GM21576 (cell line): ENCODE results near the gene FOXF1.

Experiments
- ATAC-seq: cut with Tn5 transposase; IDR thresholded peaks from one replicate; pipeline ENCODE4 v1.9.1; 2021; ENCODE audit warnings: mild to moderate bottlenecking, moderate library complexity; ENCODE audit not compliant: unreplicated experiment

FOXF1 gene

DNA sequence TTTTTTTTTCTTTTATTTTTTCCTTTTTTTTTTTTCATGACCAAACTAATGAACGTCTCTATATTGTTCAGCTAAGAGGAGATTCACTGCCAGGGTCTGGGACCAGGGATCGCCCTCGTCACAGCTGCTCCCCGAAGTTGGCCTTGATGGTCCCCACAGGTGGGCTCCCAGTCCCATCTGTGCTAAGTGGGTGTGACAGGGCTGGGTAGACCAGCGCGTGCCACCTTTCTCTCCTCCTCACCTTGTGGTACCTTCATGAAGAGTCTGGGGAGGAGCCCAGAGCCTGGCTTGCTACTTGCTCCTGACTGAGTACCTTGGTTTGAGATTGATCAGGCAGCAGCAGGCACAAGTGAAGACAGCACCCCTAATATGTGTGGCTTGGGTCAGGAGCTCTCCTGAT lies 6.5 kb upstream of the FOXF1 start:
- ATAC-seq: no peak

DNA sequence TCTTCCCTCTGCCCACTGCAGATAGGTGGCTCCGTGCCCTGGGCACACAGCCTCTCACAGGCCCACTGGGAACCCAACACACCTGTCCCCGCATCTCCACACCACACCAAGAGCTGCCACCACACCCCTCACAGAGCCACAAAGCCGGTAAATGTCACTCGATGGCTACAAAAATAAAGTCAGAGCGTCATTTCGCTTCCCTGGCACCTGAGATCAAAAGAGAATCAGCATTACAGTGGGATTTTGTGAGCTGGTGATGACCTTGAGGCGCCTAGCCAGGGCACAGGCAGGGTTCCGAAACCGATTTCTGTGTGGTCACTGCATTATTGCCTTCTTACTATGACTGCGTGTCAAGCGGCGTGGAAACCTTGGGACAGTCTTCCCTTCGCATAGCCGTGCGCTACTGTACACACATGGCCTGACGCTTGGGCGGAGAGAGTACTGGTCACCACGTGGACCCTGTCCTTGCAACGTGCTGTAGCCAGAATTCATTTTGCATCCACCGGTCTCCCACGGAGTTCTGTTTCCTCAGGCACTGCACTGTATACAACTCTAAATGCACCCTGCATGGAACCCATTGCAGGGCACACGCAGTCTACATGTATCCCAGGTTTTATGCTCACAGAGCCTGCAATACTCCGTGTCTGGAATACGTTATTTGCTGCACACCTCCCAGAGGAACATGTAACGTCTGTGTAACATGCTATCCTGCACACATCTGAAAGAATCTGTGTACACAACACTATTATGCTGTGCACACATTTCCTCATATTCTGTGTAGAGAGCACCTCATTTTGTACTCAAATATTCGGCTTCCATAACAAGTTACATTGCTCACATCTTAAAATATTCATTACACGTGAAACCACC lies 5.8 kb upstream of the FOXF1 start:
- ATAC-seq: no peak

DNA sequence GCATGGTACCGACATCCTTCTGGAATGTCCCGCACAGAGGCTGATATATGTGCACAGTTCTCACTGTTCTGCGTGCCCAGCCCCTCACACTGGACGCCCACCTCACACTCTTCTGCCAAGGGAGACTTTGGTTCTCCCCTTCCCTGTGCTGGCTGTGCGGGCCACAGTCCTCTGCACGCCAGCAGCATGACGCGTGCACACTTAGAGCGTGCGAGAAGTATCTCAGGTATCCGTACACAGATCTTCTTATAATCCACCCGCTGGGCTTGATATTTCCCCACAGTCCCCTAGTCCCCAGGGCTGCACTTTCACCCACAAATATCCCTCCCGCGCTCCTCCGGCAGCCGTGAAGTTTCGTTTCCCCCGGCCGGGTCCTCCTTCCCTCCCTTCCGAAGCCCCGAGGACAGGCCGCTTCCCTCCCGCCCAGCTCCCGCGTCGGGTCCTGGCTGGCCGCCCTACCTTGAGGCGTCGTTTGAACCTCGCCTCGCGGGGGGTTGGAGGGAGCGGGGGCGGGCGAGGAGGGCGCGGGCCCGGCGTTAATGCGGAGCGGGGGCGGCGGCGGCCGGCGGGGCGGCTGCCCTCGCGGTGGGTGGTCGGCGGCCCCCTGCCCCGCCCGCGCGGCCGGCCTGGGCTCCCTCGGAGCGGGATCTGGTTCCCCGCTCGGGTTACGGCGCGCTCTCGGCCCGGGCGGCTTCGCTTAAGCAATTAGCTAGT lies 5.0 kb upstream of the FOXF1 start:
- ATAC-seq: no peak

DNA sequence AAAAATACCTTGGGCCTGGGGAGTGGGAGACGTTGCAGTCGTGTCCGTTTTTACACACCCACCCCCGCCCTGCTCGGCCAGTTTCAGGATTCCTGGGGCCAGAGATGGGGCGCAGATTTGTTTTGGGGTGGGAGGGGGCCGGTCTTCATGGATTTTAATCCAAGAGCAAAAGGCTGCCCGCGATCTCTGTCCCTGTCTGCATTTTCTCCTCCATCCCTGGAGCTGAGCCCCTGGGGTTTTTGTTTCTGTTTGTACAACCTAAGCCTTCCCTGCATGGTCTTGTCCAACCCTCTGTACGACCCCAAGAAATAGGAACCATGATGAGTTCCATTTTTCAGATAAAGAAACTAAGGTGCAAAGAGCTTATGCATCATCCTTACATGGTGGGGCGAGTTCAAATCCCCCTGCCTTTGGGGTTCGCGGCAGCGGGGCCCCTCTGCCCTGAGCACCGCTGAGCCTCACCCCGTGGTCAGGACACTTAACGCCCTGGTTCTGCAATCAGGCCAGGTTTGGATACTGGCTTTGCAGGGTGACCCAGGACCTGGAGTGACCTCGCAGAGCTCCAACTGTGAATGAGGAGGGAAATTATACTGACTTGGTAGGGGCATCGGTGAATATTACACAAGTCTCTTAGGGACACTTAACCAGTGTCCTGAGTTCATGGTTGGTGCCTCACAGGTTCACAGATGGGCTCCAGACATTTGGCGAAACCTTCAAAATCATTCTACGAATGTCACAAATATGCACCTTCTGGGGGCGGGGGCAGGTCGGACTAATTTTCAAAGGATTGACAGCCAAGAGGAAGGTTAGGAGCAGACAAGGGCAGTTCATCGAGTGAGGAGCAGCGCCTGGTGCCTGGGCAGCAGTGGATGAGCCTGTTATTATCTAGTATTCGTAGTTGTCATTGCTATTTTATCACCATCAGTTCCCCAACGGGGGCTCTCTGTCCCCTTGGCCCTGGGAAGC lies 4.1 kb upstream of the FOXF1 start:
- no peak for ATAC-seq

DNA sequence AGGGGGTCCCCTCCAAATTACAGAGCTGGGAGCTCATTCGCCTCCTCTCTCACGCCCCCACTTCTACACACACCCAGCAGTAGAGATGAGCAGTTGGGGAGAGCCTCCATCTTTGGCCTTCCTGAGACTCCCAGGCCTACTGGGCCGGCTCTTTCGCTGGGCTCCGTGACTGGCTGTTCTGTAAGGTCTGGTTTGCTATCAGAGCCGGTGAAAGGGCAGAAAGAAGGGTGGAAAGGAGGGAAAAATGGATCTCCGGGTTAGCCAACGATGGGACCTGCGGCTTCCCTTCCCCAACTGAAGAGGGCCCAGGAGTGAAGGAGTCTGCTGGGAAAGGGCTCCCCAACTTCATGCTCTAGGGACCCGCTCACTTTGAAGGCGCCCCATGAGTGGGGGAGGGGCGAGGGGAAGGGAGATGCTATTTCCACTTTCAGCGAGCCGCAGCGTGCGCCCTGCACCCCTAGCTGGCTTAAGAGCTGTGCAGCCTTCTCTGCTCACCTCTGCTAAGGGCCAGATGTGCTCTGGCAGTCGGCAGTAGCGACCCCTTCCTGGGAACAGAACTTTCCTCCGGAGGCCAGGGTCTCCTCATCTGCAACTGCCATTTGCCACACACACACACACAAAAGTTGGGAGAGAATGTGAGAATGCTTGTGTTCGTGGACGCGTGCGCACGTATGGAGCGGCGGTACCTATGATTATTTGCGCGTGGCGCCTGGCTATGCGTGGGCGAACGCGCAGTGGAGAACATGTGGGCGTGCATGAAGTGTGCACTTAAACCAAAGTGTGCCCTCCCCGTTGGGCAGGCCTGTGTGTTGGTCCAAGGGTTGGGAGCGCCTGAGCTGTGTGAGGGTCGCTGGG lies 2.9 kb upstream of the FOXF1 start:
- ATAC-seq: no peak

DNA sequence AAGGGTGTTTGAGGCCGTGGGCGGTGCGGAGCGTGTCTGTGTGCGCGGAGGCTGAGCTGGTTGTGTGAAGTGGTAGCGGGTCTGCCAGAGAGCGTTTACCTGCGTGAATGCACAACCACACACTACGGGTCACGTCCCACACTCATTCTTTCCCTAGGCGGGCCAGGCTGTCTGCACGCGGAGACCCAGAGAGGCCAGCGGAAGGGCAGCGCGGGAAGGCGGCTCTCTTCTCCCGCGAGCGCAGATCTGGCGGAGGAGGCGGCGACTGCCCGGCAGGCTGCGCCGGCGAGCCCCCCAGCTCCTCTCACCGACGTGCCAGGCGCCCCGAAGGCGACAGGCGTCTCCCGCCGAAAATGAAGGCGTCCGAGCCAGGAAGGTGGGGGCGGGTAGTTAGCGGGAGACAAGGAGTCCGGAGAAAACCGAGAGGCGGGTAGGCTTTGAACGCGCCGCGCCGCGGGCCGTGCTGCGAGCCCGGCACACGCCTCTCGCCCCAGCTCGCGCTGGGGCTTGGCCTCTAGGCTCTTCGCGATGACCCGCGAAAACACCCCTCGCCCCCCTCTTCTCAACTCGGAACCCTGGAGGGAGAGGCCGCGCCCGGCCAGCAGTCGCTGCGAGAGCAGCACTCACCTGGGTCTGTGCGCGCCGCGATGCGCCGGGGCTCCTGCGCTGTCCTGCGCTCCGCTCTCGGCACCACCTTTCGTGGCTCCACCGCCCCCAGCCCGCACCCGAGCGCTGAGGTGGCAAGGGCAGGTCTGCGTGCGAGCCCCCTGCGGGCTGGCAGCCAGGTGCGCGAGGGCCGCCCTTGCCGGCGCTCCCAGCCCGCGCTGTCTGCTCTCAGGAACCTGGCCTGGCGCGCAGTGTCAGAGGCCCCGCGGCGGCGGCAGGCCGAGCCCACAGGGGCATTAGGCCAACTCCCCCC lies 2.0 kb upstream of the FOXF1 start:
- ATAC-seq: no peak

DNA sequence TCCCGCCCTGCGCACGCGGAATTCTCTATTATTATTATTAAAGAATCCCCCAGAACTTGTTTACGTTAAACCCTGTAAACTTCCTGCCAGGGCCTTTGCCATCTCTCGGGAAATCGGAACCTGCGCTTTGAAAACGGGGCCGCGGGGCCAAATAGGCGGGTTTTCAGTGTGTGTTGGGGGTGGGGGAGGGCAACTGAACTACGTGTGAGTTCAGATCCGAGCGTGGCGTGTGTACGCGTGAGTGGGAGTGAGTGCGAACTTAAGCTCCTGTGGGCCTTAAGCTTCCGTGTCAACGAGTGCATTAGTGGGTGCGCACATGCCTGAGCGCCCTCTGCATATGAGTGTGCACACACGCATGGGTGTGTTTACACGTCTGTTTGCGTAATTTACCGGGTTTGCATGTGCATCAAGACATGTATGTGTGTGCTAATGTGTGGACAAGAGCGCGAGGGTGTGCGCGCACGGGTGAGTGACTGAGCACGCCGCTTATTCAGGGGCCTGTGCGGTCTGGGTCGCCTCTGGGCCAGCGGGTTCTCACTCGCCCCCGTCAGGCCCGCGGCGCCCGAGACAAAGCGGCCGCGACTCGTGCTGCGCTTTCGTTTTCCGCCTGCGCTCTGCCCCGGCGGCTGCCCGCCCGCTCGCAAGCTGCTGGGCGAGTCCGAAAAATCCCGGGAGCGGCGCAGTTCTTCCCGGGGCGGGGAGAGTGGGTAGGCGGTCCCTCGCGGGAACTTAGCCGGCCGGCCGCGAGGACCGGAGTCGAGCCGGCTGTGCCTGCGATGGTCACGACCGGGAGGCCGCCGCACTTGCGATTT lies 1.2 kb upstream of the FOXF1 start:
- no peak for ATAC-seq

DNA sequence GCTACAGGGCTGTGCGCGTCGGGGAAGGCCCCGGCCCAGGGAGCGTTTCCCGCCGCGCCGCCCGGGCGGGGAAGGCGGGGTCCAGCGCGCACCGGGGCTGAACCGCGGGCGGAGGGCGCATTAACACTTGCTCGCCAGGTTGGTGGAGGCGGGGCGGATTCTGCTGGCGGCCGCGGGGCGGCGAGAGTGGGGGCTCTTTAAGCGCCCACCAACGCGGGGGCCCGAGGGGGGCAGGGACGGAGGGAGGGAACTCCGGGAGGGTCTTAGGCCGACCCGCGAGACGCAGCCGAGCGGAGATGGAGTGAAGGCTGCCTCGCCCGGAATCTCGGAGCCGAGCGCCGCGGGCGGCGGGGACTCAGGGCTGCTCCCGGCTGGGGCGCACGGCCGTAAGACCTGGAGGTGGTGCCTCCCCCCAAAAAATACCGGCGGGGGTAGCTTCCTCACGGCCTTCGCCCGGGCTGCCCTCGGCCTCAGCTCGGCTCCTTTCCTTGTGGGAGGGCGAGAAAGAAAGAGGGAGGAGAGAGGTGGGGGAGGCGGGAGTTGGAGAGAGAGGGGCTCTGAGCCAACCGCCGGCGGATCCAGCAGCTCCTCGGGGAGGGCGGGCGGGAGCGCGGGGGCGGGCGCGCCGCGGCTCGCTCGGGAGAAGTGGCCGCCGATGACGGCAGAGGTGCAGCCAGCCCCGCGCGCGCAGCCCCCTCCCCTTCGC lies 415 bp upstream of the FOXF1 start:
- ATAC-seq: no peak

DNA sequence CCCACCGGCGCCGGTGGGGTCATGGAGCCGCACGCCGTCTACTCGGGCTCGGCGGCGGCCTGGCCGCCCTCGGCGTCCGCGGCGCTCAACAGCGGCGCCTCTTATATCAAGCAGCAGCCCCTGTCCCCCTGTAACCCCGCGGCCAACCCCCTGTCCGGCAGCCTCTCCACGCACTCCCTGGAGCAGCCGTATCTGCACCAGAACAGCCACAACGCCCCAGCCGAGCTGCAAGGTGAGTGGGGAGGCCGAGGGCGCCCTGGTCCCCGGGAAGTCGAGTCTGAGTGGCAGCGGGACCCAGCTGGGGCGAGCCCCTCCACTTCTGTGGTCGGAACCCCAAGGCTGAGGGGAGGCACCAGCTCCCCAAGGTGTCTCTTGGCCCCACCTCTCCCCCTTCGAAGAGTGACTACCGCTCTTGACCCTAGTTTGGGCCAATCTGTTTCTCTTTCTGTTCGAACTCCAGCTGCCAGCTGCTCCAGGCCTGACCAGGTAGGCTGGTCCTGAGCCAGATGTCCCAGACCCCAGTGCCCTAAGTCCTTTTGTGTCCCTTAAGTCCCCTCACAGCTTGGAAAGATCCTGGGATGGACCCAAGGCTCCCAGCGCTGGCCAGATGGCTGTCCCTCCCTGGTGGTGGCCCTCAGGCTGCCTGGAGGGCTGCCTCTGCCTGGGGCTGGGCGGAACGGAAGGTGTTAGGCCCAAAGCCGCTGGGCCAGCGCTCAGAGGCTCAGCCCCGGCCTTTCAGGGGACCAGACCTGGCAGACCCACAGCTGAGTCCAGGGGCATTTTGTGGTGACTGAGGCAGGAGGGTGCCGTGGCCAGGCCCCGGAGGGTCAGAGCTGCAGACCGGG lies 1.2 kb downstream of the FOXF1 start:
- no peak for ATAC-seq

DNA sequence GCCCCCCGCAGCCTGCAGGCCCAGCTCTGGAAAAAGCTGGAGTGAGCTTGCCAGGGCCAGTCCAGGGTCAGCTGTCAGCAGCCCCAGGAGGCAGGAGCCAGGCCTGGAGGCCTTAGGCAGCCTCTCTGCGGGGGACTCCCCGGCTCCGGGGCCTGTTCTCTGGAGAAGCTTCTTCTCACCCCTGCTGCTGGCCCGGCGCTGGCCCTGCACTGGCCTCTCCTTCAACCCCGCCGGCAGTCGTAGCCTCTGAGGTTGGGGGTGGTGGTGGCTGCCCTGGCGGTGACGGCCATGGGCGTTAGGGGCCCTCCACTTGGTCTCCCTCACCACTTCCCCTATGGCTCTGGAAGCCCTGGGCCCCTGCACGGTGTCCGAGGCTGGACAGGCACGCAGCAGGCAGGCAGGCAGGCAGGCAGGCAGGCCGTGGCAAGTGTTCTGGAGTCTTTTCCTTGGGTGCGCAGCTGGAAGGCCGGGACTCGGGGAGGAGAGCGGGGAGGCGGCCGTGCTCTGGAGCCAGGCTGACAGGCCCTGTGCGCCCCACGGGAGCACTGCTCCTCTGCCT lies 2.1 kb downstream of the FOXF1 start:
- no peak for ATAC-seq

DNA sequence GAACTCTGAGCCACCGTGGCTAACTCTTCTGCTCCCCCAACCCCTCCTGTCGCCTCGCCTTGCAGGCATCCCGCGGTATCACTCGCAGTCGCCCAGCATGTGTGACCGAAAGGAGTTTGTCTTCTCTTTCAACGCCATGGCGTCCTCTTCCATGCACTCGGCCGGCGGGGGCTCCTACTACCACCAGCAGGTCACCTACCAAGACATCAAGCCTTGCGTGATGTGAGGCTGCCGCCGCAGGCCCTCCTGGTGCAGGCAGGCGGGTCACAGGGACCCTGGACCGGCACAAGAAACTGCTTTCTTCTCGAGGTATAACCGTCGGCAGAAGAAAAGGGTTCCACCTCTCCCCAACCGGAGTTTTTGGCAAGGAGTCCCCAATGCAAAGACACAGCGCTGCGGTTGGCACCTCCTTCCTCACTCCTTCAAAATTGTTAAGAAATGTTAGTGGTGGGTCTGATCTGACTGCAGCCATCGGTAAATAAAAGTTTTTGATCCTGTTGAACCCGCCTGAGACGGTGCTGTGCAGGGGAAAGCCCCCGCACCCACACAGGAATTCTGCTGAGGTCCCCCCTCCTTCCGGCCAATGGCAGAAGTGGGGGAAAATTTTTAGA lies 2.6 kb downstream of the FOXF1 start:
- no peak for ATAC-seq

DNA sequence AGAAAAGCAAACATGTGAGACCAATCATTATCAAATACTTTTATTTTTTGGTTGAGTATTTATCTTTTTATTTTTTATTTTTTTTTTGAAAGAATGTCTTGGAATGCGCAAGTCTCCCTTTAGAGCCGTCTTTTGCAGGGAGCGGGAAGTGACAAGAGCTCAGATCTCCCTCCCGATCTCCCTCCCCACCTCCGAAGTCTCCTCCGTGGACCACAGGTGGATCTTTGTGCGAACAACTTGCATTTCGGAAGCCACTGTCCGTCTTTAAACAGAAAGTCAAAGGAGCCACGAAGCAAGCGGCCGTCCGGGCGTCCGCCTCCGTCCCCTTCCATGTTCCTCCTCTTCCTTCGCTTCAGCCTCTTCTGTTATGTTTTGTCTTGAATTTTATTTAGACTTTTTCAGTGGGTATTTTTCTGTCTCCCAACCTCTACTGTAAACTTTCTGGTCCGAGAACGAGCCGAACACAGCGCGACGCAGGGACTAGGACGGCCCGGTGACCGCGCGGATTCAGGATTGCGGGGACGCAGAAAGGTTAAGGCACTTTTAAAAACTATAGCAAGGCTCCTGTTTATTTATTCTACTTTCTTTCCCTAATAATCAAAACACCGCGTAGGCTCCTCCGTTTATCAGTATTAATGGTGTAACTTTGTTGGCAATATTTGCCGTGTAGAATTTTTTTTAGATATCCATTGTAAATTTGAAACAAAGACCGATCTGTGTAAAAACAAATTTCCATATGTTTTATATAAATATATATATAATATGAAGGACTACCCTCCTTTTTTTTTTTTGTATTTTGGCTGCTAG lies 3.3 kb downstream of the FOXF1 start:
- ATAC-seq: no peak

DNA sequence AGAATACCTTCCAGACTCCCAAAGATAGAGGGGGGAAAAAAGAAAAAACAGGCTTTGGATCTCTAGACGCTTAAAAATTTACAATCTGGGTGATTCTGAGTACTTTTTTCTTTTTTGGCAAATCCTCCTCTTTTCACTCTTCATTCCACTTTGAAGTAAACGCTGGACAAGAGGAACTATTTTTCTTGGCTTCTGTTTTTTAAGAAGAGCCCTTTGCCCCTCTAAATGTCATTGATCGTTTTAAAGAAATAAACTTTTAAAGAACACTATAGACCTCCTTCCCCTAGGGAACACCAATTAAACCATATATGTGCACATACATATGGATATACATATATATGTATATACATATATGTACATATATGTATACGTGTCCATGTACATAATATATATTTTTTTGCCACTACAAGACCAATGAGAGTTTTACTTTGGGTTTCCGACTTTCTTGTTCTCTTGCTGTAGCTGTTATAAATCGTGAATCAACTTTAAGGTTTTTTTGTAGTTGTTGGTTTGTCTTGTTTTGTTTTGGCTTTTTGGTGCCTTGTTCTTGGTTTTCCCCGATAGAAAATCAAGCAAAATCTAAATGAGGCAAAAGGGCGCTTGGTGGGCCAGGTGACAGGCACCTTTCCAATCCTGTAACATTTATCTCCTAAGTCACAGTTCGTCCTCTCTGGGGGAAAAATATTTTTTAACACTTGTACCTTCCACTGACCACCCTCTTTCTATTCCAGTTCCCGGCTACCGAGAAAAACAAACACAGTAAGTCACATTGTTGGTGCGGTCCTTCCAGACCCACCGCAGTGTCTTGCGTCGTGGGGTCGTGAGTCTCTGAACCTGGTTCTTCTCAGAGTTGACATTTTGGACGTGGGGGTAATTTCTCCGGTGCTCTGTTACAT lies 4.4 kb downstream of the FOXF1 start:
- no peak for ATAC-seq

DNA sequence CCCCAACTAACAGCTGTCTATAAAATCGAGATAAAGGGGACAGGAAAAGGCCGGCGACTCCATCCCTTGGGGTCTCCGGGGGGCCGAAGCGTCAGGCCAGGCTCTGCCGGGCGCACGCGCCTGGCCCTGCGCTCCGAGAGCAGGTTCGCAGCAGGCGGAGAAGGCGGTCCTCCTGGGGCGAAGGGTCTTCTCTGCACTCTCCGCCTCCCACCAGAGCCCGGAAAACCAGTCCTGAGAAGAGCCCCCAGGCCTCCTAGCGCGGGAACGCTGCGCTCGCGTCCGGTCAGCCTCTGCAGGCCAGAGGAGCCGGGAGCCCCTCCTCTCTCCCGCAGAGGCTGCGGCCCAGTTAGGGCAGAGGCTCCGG lies 5.1 kb downstream of the FOXF1 start:
- no peak for ATAC-seq
